HepG2 (cell line): ENCODE results near the gene BDP1. TPM values are rescaled to one million over a fixed set of nuclear protein-coding genes. Genes with fewer than 3 reads are reported as not detected.
A peak's percentile ranks its signal among the peaks of the same experiment; 100 is the strongest.

Source experiments
- DPF2 ChIP-seq: sonication (generic); formaldehyde crosslinking; IDR thresholded peaks from 2 replicates; pipeline ENCODE4 v1.4.0; 2020; ENCODE audit warnings: mild to moderate bottlenecking, low read depth, missing genetic modification reagents, borderline replicate concordance
- EP300 ChIP-seq, 3 experiments: sonication (generic) in 1 of 3; formaldehyde crosslinking in 1 of 3; IDR thresholded peaks; 2 replicates each; pipeline versions ENCODE4 v1.5.1 to v1.6.1; 2011 to 2020; ENCODE audit warnings: low read depth in 2 of 3, low read length in 2 of 3, borderline replicate concordance in 1 of 3, improper control_type of control experiment in 1 of 3, mild to moderate bottlenecking in 1 of 3, missing genetic modification reagents in 1 of 3, moderate library complexity in 1 of 3
- GABPA ChIP-seq, 2 experiments: IDR thresholded peaks; 2 replicates each; pipeline ENCODE4 v1.6.1; 2011 to 2016; ENCODE audit warnings: low read depth in 2 of 2, low read length in 1 of 2, missing biosample characterization in 1 of 2, missing genetic modification characterization in 1 of 2
- GATAD2A ChIP-seq: IDR thresholded peaks from 2 replicates; pipeline ENCODE4 v1.6.1; 2016
- JUN ChIP-seq: sonication (generic); formaldehyde crosslinking; IDR thresholded peaks from 2 replicates; pipeline ENCODE4 v1.4.0; 2020; ENCODE audit warnings: mild to moderate bottlenecking, missing genetic modification reagents
- KDM2A ChIP-seq: sonication (generic); formaldehyde crosslinking; IDR thresholded peaks from 2 replicates; pipeline ENCODE4 v1.4.0; 2020; ENCODE audit warnings: low read depth, missing genetic modification reagents, borderline replicate concordance
- MEIS2 ChIP-seq: sonication (generic); formaldehyde crosslinking; IDR thresholded peaks from 2 replicates; pipeline ENCODE4 v1.9.0; 2021; ENCODE audit warnings: mild to moderate bottlenecking, missing genetic modification reagents
- PHF20 ChIP-seq: sonication (generic); formaldehyde crosslinking; IDR thresholded peaks from 2 replicates; pipeline ENCODE4 v1.5.0; 2020; ENCODE audit warnings: mild to moderate bottlenecking, missing genetic modification reagents
- POLR2AphosphoS2 ChIP-seq: IDR thresholded peaks from 2 replicates; pipeline ENCODE4 v1.6.1; 2011; ENCODE audit warnings: low read depth, low read length, improper control_type of control experiment
- SAP130 ChIP-seq: IDR thresholded peaks from 2 replicates; pipeline ENCODE4 v1.6.1; 2016; ENCODE audit warnings: low read depth
- ZNF205 ChIP-seq: IDR thresholded peaks from 2 replicates; pipeline ENCODE4 v1.6.1; 2018; ENCODE audit warnings: missing biosample characterization, missing genetic modification reagents
- ZNF607 ChIP-seq: sonication (generic); formaldehyde crosslinking; IDR thresholded peaks from 2 replicates; pipeline ENCODE4 v1.5.1; 2020; ENCODE audit warnings: missing genetic modification reagents, mild to moderate bottlenecking, borderline replicate concordance
- ZNF746 ChIP-seq: sonication (generic); formaldehyde crosslinking; IDR thresholded peaks from 2 replicates; pipeline ENCODE4 v1.8.0; 2022; ENCODE audit warnings: mild to moderate bottlenecking, missing genetic modification reagents
- polyA plus RNA-seq, 8 experiments: library from polyadenylated mRNA; depleted of rRNA in 3 of 8; stranded (reverse) in 7 of 8; unstranded in 1 of 8; fragments of >200 nt; fragmentation: Illumina TruSeq in 4 of 8; extraction: Trizol in 4 of 8; gene quantifications; 2 replicates each; pipeline versions ENCODE4 v1.2.1 to v1.2.3, GENCODE V29; 2011 to 2016; ENCODE audit warnings: low read depth in 4 of 8, missing spikeins in 1 of 8, mixed read lengths in 1 of 8; ENCODE audit not compliant: insufficient read depth in 1 of 8
- total RNA-seq, 5 experiments: library from RNA; depleted of rRNA; stranded (reverse); fragments of >200 nt; fragmentation: Illumina TruSeq; extraction: Trizol; gene quantifications; 2 replicates each; pipeline ENCODE4 v1.2.3, GENCODE V29; 2016; ENCODE audit warnings: low read depth in 1 of 5
- TF ChIP-seq, protein P1 (sequence below): sonication (generic); formaldehyde crosslinking; IDR thresholded peaks from 2 replicates; pipeline ENCODE4 v1.4.0; 2020; ENCODE audit warnings: low read depth, missing genetic modification reagents
- TF ChIP-seq, protein P2 (sequence below): sonication (generic); formaldehyde crosslinking; IDR thresholded peaks from 2 replicates; pipeline ENCODE4 v1.5.0; 2020; ENCODE audit warnings: missing genetic modification reagents, mild to moderate bottlenecking, borderline replicate concordance
- TF ChIP-seq, protein P3 (sequence below): sonication (generic); formaldehyde crosslinking; IDR thresholded peaks from 2 replicates; pipeline ENCODE4 v1.5.1; 2020; ENCODE audit warnings: missing genetic modification reagents, mild to moderate bottlenecking, borderline replicate concordance
- TF ChIP-seq, protein P4 (sequence below): fragments of 450-650 bp; IDR thresholded peaks from 2 replicates; pipeline ENCODE4 v1.6.1; 2017; ENCODE audit warnings: mild to moderate bottlenecking

BDP1 gene
- total and polyA plus RNA-seq, 2 of the 13 experiments (the other 11 are each of a cell fraction or from before 2014, with no cell fraction given) = 10.2 to 22.4 TPM

DNA sequence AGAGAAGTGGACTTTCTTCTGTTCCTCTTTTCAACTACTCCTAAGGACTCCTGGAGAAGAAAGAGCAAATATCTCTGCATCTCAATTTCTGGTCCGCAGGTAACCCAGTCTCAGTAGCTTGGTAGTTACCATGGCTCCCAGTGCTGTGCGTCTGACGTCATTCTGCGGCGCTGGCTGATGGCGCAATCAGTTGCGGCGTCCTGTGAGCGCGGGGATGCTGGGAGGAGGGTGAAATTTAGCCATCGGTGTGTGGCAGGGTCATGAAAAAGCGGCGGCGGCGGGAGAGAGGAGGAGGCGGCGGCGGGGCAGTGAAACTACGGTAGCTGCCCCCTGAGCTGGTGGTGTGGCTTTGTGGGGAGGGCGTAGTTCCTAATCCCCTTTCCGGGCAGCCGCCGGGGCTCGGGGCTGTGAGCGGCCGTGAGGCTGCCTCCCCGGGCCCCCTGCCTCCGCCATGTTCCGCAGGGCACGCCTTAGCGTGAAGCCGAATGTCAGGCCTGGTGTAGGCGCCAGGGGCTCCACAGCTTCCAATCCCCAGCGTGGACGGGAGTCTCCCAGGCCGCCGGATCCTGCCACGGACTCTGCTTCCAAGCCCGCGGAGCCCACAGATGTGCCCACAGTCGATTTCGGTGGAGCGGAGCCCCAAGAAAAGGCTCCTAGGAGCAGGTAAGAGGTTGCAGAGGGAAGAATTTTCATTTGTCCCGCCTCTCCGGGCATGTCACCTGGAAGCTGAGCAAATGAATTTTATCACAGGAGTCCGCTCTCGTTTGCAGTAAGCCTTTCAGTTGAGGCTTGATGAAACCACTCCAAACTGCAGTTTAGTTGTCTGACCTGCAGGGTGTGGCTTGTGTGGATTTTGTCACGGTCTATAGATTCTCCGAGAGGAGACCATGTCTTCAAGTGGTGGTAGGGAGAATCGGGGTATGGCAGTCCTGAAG lies at the start of gene BDP1 (continued):
- TF ChIP-seq, protein P1, sequence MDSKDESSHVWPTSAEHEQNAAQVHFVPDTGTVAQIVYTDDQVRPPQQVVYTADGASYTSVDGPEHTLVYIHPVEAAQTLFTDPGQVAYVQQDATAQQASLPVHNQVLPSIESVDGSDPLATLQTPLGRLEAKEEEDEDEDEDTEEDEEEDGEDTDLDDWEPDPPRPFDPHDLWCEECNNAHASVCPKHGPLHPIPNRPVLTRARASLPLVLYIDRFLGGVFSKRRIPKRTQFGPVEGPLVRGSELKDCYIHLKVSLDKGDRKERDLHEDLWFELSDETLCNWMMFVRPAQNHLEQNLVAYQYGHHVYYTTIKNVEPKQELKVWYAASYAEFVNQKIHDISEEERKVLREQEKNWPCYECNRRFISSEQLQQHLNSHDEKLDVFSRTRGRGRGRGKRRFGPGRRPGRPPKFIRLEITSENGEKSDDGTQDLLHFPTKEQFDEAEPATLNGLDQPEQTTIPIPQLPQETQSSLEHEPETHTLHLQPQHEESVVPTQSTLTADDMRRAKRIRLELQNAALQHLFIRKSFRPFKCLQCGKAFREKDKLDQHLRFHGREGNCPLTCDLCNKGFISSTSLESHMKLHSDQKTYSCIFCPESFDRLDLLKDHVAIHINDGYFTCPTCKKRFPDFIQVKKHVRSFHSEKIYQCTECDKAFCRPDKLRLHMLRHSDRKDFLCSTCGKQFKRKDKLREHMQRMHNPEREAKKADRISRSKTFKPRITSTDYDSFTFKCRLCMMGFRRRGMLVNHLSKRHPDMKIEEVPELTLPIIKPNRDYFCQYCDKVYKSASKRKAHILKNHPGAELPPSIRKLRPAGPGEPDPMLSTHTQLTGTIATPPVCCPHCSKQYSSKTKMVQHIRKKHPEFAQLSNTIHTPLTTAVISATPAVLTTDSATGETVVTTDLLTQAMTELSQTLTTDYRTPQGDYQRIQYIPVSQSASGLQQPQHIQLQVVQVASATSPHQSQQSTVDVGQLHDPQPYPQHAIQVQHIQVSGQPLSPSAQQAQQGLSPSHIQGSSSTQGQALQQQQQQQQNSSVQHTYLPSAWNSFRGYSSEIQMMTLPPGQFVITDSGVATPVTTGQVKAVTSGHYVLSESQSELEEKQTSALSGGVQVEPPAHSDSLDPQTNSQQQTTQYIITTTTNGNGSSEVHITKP (CRISPR knock-in tag) = peak; percentile 21; the same call in 1 of the 2 replicates
- TF ChIP-seq ZNF205 (CRISPR knock-in tag) (0 out of 2 replicates have a peak, but pooled peaks have one; percentile 45), ZNF746 (CRISPR knock-in tag) (no peak), PHF20 (CRISPR knock-in tag) (peak; percentile 92), GATAD2A (CRISPR knock-in tag) (no peak), ZNF607 (CRISPR knock-in tag) (peak; percentile 34; the same call in 1 of the 2 replicates), POLR2AphosphoS2 (no peak), GABPA (IDR thresholded peaks at IDR 0.05; ENCODE audit: low read depth, low read length) (no peak), GABPA (CRISPR knock-in tag; IDR thresholded peaks at IDR 0.05; ENCODE audit: low read depth) (peak; percentile 67), EP300 (IDR thresholded peaks at IDR 0.05; ENCODE audit: low read depth in 2 of 2, low read length in 2 of 2) (no peak), EP300 (CRISPR knock-in tag; IDR thresholded peaks at IDR 0.05; ENCODE audit: borderline replicate concordance) (no peak; the same call in 1 of the 2 replicates), KDM2A (CRISPR knock-in tag) (peak; percentile 76), SAP130 (CRISPR knock-in tag) (peak; percentile 98), MEIS2 (CRISPR knock-in tag) (no peak), JUN (CRISPR knock-in tag) (peak; percentile 91), DPF2 (CRISPR knock-in tag) (no peak)
- TF ChIP-seq, protein P2, sequence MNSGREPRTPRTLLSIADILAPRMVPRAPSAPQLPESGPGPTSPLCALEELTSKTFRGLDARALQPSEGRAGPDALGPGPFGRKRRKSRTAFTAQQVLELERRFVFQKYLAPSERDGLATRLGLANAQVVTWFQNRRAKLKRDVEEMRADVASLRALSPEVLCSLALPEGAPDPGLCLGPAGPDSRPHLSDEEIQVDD (CRISPR knock-in tag) = no peak
- TF ChIP-seq, protein P3, sequence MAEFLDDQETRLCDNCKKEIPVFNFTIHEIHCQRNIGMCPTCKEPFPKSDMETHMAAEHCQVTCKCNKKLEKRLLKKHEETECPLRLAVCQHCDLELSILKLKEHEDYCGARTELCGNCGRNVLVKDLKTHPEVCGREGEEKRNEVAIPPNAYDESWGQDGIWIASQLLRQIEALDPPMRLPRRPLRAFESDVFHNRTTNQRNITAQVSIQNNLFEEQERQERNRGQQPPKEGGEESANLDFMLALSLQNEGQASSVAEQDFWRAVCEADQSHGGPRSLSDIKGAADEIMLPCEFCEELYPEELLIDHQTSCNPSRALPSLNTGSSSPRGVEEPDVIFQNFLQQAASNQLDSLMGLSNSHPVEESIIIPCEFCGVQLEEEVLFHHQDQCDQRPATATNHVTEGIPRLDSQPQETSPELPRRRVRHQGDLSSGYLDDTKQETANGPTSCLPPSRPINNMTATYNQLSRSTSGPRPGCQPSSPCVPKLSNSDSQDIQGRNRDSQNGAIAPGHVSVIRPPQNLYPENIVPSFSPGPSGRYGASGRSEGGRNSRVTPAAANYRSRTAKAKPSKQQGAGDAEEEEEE = no peak
- TF ChIP-seq, protein P4, sequence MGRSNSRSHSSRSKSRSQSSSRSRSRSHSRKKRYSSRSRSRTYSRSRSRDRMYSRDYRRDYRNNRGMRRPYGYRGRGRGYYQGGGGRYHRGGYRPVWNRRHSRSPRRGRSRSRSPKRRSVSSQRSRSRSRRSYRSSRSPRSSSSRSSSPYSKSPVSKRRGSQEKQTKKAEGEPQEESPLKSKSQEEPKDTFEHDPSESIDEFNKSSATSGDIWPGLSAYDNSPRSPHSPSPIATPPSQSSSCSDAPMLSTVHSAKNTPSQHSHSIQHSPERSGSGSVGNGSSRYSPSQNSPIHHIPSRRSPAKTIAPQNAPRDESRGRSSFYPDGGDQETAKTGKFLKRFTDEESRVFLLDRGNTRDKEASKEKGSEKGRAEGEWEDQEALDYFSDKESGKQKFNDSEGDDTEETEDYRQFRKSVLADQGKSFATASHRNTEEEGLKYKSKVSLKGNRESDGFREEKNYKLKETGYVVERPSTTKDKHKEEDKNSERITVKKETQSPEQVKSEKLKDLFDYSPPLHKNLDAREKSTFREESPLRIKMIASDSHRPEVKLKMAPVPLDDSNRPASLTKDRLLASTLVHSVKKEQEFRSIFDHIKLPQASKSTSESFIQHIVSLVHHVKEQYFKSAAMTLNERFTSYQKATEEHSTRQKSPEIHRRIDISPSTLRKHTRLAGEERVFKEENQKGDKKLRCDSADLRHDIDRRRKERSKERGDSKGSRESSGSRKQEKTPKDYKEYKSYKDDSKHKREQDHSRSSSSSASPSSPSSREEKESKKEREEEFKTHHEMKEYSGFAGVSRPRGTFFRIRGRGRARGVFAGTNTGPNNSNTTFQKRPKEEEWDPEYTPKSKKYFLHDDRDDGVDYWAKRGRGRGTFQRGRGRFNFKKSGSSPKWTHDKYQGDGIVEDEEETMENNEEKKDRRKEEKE = no peak
